IMR-90 (cell line): ENCODE results near the gene RGN. TPM values are rescaled to one million over a fixed set of nuclear protein-coding genes. Genes with fewer than 3 reads are reported as not detected.

Experiments
- ATAC-seq: fragments of 200-7000 bp; cut with Tn5 transposase; 2 replicates; pipeline ENCODE4 v1.9.1; 2020; ENCODE audit warnings: low read depth, mild to moderate bottlenecking, moderate library complexity
- BruUV-seq: library from RNA; stranded (reverse); fragments of 400-500 nt; replicated peaks from 2 replicates; lab custom pipeline; 2021; lab: Mats Ljungman, UMichigan
- CTCF ChIA-PET: fragments of 300-600 bp; formaldehyde crosslinking; extraction: SDS; loops from one replicate; lab custom pipeline; 2021; ENCODE audit warnings: antibody characterized with exemption; lab: Yijun Ruan, JAX
- POLR2A ChIA-PET: fragments of 300-600 bp; sonication (Branson Sonifier 250); formaldehyde crosslinking; loops from one replicate; lab custom pipeline; 2022; ENCODE audit warnings: antibody characterized with exemption; ENCODE audit not compliant: unreplicated experiment; lab: Charles Lee
- DNase-seq: peaks from one replicate; pipeline ENCODE4 v3.0.0; 2013
- H2AFZ ChIP-seq: replicated peaks from 2 replicates; pipeline ENCODE3; 2013; ENCODE audit warnings: low read length, mild to moderate bottlenecking; ENCODE audit not compliant: poor library complexity
- H2AK5ac ChIP-seq: 2 replicates; pipeline ENCODE4 v1.6.1; 2013; ENCODE audit warnings: low read depth, low read length, inconsistent platforms
- H2AK9ac ChIP-seq: replicated peaks from 2 replicates; pipeline ENCODE3; 2013; ENCODE audit warnings: mild to moderate bottlenecking, low read depth, low read length, moderate library complexity; ENCODE audit not compliant: poor library complexity
- H2BK120ac ChIP-seq: 2 replicates; pipeline ENCODE4 v1.6.1; 2013; ENCODE audit warnings: low read depth, low read length, inconsistent platforms
- H2BK15ac ChIP-seq: 3 replicates; pipeline ENCODE4 v1.6.1; 2013; ENCODE audit warnings: low read depth, low read length, inconsistent platforms
- H2BK20ac ChIP-seq: 2 replicates; pipeline ENCODE4 v1.6.1; 2013; ENCODE audit warnings: low read depth, mild to moderate bottlenecking, inconsistent platforms, low read length, moderate library complexity
- H2BK5ac ChIP-seq: 2 replicates; pipeline ENCODE4 v1.6.1; 2013; ENCODE audit warnings: mild to moderate bottlenecking, low read depth, low read length, inconsistent platforms; ENCODE audit not compliant: poor library complexity, severe bottlenecking
- H3K14ac ChIP-seq: replicated peaks from 2 replicates; pipeline ENCODE4 v1.6.1; 2013; ENCODE audit warnings: low read depth, low read length, inconsistent platforms
- H3K18ac ChIP-seq: 2 replicates; pipeline ENCODE4 v1.6.1; 2013; ENCODE audit warnings: low read depth, low read length, control low read depth
- H3K23ac ChIP-seq: 2 replicates; pipeline ENCODE4 v1.6.1; 2013; ENCODE audit warnings: low read depth, low read length, inconsistent platforms
- H3K27ac ChIP-seq: 2 replicates; pipeline ENCODE4 v1.5.1; 2013; ENCODE audit warnings: mild to moderate bottlenecking, control low read depth, low read length; ENCODE audit not compliant: insufficient read depth
- H3K27me3 ChIP-seq: 2 replicates; pipeline ENCODE4 v1.6.1; 2013; ENCODE audit warnings: low read length; ENCODE audit not compliant: control insufficient read depth, insufficient read depth
- H3K36me3 ChIP-seq: 2 replicates; pipeline ENCODE4 v1.6.1; 2013; ENCODE audit warnings: low read length, mixed read lengths; ENCODE audit not compliant: control insufficient read depth, insufficient read depth
- H3K4ac ChIP-seq: 2 replicates; pipeline ENCODE4 v1.6.1; 2013; ENCODE audit warnings: low read depth, low read length, inconsistent platforms
- H3K4me1 ChIP-seq: 2 replicates; pipeline ENCODE4 v1.6.1; 2013; ENCODE audit warnings: low read length, mixed read lengths; ENCODE audit not compliant: control insufficient read depth, insufficient read depth
- H3K4me2 ChIP-seq: 2 replicates; pipeline ENCODE4 v1.6.1; 2013; ENCODE audit warnings: low read depth, mild to moderate bottlenecking, control low read depth, low read length, moderate library complexity
- H3K4me3 ChIP-seq: 2 replicates; pipeline ENCODE4 v1.5.1; 2013; ENCODE audit warnings: low read depth, mild to moderate bottlenecking, control low read depth, low read length, moderate library complexity; ENCODE audit not compliant: insufficient read depth
- H3K56ac ChIP-seq: 2 replicates; pipeline ENCODE4 v1.6.1; 2013; ENCODE audit warnings: low read length, inconsistent platforms; ENCODE audit not compliant: insufficient read depth; ENCODE audit errors: extremely low read depth
- H3K79me1 ChIP-seq, 2 experiments: 2 replicates each; pipeline ENCODE4 v1.6.1; 2013; ENCODE audit warnings: low read length in 2 of 2, inconsistent platforms in 1 of 2, low read depth in 1 of 2
- H3K9ac ChIP-seq: 2 replicates; pipeline ENCODE4 v1.6.1; 2013; ENCODE audit warnings: low read depth, low read length, control low read depth
- H3K9me1 ChIP-seq: 2 replicates; pipeline ENCODE4 v1.6.1; 2013; ENCODE audit warnings: low read length, inconsistent platforms; ENCODE audit not compliant: insufficient read depth
- H3K9me3 ChIP-seq: 2 replicates; pipeline ENCODE4 v1.6.1; 2013; ENCODE audit warnings: low read length; ENCODE audit not compliant: control insufficient read depth, insufficient read depth
- H4K20me1 ChIP-seq: 2 replicates; pipeline ENCODE4 v1.6.1; 2013; ENCODE audit warnings: low read length, inconsistent platforms; ENCODE audit not compliant: insufficient read depth
- H4K5ac ChIP-seq: 2 replicates; pipeline ENCODE4 v1.6.1; 2013; ENCODE audit warnings: mild to moderate bottlenecking, low read depth, low read length, control low read depth
- H4K8ac ChIP-seq, 2 experiments: 2 replicates each; pipeline ENCODE4 v1.6.1; 2013; ENCODE audit warnings: low read depth in 2 of 2, low read length in 2 of 2, control low read depth in 1 of 2, inconsistent platforms in 1 of 2
- H4K91ac ChIP-seq: 2 replicates; pipeline ENCODE4 v1.6.1; 2013; ENCODE audit warnings: low read depth, low read length, inconsistent platforms; ENCODE audit not compliant: insufficient read depth
- CEBPB ChIP-seq: IDR thresholded peaks from 2 replicates; pipeline ENCODE4 v1.6.1; 2012; ENCODE audit warnings: low read depth, low read length, improper control_type of control experiment
- MAFK ChIP-seq: IDR thresholded peaks from 2 replicates; pipeline ENCODE4 v1.6.1; 2012; ENCODE audit warnings: low read depth, low read length, improper control_type of control experiment
- MAZ ChIP-seq: IDR thresholded peaks from 2 replicates; pipeline ENCODE4 v1.6.1; 2012; ENCODE audit warnings: low read depth, mild to moderate bottlenecking, low read length, improper control_type of control experiment, moderate library complexity, borderline replicate concordance
- MXI1 ChIP-seq: IDR thresholded peaks from 2 replicates; pipeline ENCODE4 v1.6.1; 2012; ENCODE audit warnings: low read depth, mild to moderate bottlenecking, low read length, moderate library complexity, borderline replicate concordance
- NFE2L2 ChIP-seq: fragments of 150-350 bp; IDR thresholded peaks from 2 replicates; pipeline ENCODE4 v1.6.1; 2016; ENCODE audit warnings: low read depth, mild to moderate bottlenecking, low read length
- RCOR1 ChIP-seq: IDR thresholded peaks from 2 replicates; pipeline ENCODE4 v1.6.1; 2012; ENCODE audit warnings: mild to moderate bottlenecking, low read length, improper control_type of control experiment; ENCODE audit not compliant: insufficient replicate concordance
- WGBS, 2 experiments: methylation state at CpG; one replicate each; pipeline versions ENCODE4 v1.1.5 to v1.1.7; 2013; ENCODE audit warnings: missing lambda C conversion rate in 2 of 2; ENCODE audit not compliant: insufficient read length in 1 of 2; ENCODE audit errors: extremely low coverage in 2 of 2; 5-methylcytosine and 5-hydroxymethylcytosine counted together
- dilution Hi-C: fragments of 300-500 bp; cut with HindIII; formaldehyde crosslinking; loops from one replicate; pipeline ENCODE4 v1.14.3; 2018; ENCODE audit warnings: low sequenced_read_pairs; ENCODE audit not compliant: unreplicated experiment
- in situ Hi-C: fragments of 300-500 bp; cut with MboI; formaldehyde crosslinking; loops from 3 replicates; pipeline ENCODE4 v1.14.3; 2019; ENCODE audit warnings: low sequenced_read_pairs, inconsistent platforms, mixed read lengths
- intact Hi-C: fragments of 100-400 bp; cut with micrococcal nuclease; formaldehyde crosslinking; loops from 2 replicates; pipeline ENCODE4 v1.10.0; 2022
- polyA plus RNA-seq, 3 experiments: library from polyadenylated mRNA; depleted of rRNA; stranded (reverse); fragments of >200 nt; gene quantifications; 2 replicates each; pipeline ENCODE4 v1.2.3, GENCODE V29; 2012; ENCODE audit warnings: low replicate concordance in 1 of 3
- total RNA-seq: library from RNA; depleted of rRNA; stranded (reverse); fragments of >200 nt; gene quantifications from 2 replicates; pipeline ENCODE4 v1.2.3, GENCODE V29; 2012

The RGN gene
- total and polyA plus RNA-seq, 2 of the 4 experiments (the other 2 are of a cell fraction), result 0.18 to 0.26 TPM

DNA sequence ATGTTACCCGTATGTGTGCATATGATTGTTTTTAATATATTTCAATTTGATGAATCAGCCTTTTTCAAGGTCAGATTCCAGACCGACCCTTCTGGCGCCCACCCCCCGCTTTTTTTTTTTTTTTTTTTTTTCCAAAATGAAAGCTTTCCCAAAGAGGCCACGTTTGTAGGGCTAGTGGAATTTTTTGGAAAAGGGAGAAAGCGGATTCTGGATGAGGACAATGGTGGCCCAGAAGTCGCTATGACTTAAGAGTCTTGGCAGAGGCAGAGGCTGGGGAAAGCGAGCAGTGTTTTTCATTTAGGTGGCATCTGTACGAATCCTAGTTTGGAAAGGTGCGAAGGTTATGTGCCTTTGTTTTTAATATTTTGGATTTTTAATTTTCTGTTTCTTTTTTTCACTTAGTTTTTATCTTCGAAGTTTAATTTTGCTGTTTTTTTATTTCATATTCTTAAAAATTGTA is 51.7 kb downstream of the RGN start:
- in situ Hi-C loops (no loop called here), intact Hi-C loops (no loop called here), dilution Hi-C loops (no loop called here)
- Histone ChIP-seq H2AK9ac (peak overlapping the region; percentile 34), H2BK15ac (no peak overlapping the region), H4K91ac (no peak overlapping the region), H3K27me3 (peaks cover 5% of the 10 kb centered on the region), H3K4me3 (peak overlapping the region; percentile 89), H3K79me1 (peaks cover 0 to 2% of the 10 kb centered on the region in 2 experiments; a peak in 3 of 4 replicates), H3K9ac (peak overlapping the region; percentile 87), H2BK20ac (no peak overlapping the region), H3K9me3 (no peaks in the 10 kb centered on the region), H3K4me1 (no peaks in the 10 kb centered on the region), H2AFZ (no peak overlapping the region), H4K8ac (peak overlapping the region; percentile 82 to 83; a peak in 3 of 4 replicates), H3K36me3 (no peaks in the 10 kb centered on the region), H3K18ac (no peak overlapping the region), H3K23ac (no peak overlapping the region), H3K27ac (peak overlapping the region; percentile 40; the same call in 1 of the 2 replicates), H2AK5ac (peak overlapping the region; percentile 46; the same call in 1 of the 2 replicates), H3K56ac (no peak overlapping the region), H3K14ac (no peak overlapping the region; the same call in 1 of the 2 replicates), H2BK5ac (no peak overlapping the region), H2BK120ac (no peak overlapping the region), H3K9me1 (no peaks in the 10 kb centered on the region), H3K4ac (no peak overlapping the region), H3K4me2 (peak overlapping the region; percentile 95), H4K20me1 (no peaks in the 10 kb centered on the region), H4K5ac (0 out of 2 replicates have a peak overlapping the region, but pooled peaks have one; percentile 54)
- CTCF ChIA-PET, result interaction anchor here (0.5 kb wide), 1 partner anchor 36 kb away, joined by 3 read pairs; no protein-coding TSS in a partner anchor
- POLR2A ChIA-PET, result interaction anchor here (0.9 to 1.0 kb wide), 2 partner anchors 12 to 212 kb away, joined by 3 read pairs; no protein-coding TSS in a partner anchor
- TF ChIP-seq MAZ (no peak), RCOR1 (no peak), NFE2L2 (no peak), CEBPB (no peak), MXI1 (no peak), MAFK (peak; percentile 64)
- BruUV-seq, result no TSS peak
- DNase-seq (no peak), ATAC-seq (no peak)
- 33% methylated on average over 2 of the region's 11 CpGs; no CpG with 5 or more reads in 1 of the 2 experiments for WGBS, 2 experiments
